LNCaP clone FGC (cell line): ENCODE data around the gene BEND7.
"Not testable (repeated sequence)": the region's sequence is repeated elsewhere in the genome, so short reads cannot be mapped to it uniquely, and the experiment has no call there.

ENCODE experiments used
- DNase-seq: peaks from one replicate; pipeline ENCODE4 v3.0.0-alpha.2; 2011; ENCODE audit warnings: low read depth
- H3K4me3 ChIP-seq: 2 replicates; pipeline ENCODE4 v1.5.1; 2011; ENCODE audit warnings: mild to moderate bottlenecking, low read depth, low read length, control low read depth
- CTCF ChIP-seq: IDR thresholded peaks from 2 replicates; pipeline ENCODE4 v1.5.1; 2012; ENCODE audit warnings: mild to moderate bottlenecking; ENCODE audit not compliant: control insufficient read depth, insufficient read depth; ENCODE audit errors: extremely low read depth

Gene BEND7

GRCh38 chr10:13414137-13414536, 114.7 kb downstream of the BEND7 start:
- no peak overlapping the region for H3K4me3 ChIP-seq
- DNase-seq, result no peak
- no peak for TF ChIP-seq CTCF

GRCh38 chr10:13412894-13413293, 115.9 kb downstream of the BEND7 start:
- TF ChIP-seq CTCF, result no peak
- no peak for DNase-seq
- no peak overlapping the region for H3K4me3 ChIP-seq

DNA sequence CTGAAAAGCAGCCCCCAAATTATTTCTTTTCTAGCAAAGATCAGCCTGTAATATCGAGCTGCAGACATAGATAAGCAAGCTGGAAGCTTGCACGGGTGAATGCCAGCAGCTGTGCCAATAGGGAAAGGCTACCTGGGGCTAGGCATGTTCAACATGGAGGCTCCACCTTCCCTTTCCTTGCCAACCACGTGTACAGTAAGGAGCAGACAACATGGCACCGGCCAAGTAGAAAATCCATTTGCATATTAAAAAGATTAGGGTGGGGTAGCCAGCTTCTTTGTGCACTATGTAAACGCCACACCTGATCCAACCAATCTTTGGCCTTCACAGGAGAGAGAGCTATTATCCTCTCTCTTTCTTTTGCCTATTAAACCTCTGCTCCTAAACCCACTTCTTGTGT, 124.0 kb downstream of the BEND7 start:
- no peak for TF ChIP-seq CTCF
- H3K4me3 ChIP-seq, result no peak overlapping the region
- peak; percentile 36 for DNase-seq

DNA sequence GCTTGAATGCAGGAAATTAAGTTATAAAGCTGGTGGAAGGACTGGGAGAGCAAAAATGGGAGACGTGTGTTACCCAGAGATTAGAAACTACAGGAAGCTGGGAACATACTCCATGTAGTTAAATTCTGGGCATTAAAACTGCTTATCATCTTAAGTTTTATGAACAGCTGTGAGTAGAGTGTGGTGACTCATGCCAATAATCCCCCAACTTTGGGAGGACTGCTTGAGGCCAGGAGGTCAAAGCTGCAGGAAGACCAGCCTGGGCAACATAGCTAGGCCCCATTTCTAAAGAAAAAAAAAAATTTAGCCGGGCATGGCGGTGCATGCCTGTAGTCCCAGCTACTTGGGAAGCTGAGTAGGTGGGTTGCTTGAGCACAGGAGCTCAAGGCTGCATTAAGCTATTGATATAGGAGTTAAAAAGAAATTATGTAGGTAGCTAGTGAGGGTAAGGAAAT, 124.5 kb downstream of the BEND7 start:
- no peak overlapping the region for H3K4me3 ChIP-seq
- no peak for DNase-seq
- TF ChIP-seq CTCF, result no peak

- not testable (repeated sequence) for DNase-seq, H3K4me3 ChIP-seq
Measured at GRCh38 chr10:13403426-13403825, 125.4 kb downstream of the BEND7 start.

DNA sequence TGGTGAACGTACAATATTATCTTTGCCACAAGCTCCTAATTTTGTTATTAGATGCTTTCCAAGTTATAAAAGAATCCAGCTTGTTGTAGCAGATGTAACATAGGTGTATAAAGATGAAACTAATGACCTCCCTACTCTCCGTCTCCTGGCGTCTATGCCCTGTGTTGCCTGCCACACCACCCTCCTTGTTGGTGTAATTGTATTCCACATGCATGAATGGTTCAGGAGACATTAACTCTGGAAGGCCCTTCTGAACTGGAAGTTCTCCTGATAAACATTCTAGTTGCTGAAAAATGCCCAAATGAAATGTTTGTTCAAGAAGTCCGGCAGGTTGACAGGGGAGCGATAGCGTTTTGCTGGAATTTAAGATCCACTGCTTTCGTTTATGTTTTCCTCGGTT, 126.8 kb downstream of the BEND7 start:
- no peak for DNase-seq
- no peak for TF ChIP-seq CTCF
- H3K4me3 ChIP-seq, result no peak overlapping the region

GRCh38 chr10:13401142-13401541, 127.7 kb downstream of the BEND7 start:
- no peak for TF ChIP-seq CTCF
- no peak overlapping the region for H3K4me3 ChIP-seq
- DNase-seq, result no peak
